Measurements from ENCODE around the gene PNMA3. TPM values are rescaled to one million over a fixed set of nuclear protein-coding genes. Genes with fewer than 3 reads are reported as not detected.

The PNMA3 gene
- polyA plus RNA-seq, 3 donors: 0.79 TPM; not detected in 2

DNA sequence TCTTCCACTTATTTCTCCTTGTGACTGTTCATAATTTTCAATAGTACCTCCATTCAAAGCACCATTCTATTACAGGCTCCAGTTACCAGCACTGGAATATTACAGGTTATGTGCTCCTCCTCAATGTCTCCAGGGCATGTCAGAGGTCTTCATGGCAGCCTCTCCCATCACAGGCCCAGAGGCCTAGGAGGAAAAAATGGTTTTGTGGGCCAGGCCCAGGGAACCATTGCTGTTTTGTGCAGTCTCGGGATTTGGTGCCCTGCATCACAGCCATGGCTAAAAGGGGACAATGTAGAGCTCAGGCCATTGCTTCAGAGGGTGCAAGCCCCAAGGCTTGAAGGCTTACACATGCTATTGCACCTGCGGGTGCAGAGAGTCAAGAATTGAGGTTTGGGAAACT, 7.2 kb upstream of the PNMA3 start:
- DNase-seq: no peak
- no peaks in the 10 kb centered on the region for H3K36me3 ChIP-seq (replicated peaks in 1 of 2; ENCODE audit: control insufficient read depth in 1 of 2, insufficient read depth in 2 of 2, low read length in 2 of 2)
- Mint-ChIP-seq H3K27me3 (ENCODE audit: low read depth in 3 of 3) (peaks cover 0 to 1% (median 0%) of the 10 kb centered on the region in 3 donors), H3K27ac (no peak overlapping the region), H3K4me1 (no peaks in the 10 kb centered on the region), H3K9me3 (peaks cover 4 to 17% (median 11%) of the 10 kb centered on the region in 7 donors), H3K36me3 (no peaks in the 10 kb centered on the region), H3K4me3 (no peak overlapping the region)
- no peak for TF ChIP-seq CTCF (IDR thresholded peaks at IDR 0.05)
- H3K79me2 ChIP-seq (ENCODE audit: insufficient read depth, low read length): no peaks in the 10 kb centered on the region
- no peak overlapping the region for H3K4me2 ChIP-seq (replicated peaks; ENCODE audit: extremely low read depth, low read length, poor library complexity, severe bottlenecking)
- no peaks in the 10 kb centered on the region for H3K27me3 ChIP-seq (ENCODE audit: control insufficient read depth in 2 of 2, insufficient read depth in 2 of 2, low read length in 2 of 2)
- H4K20me1 ChIP-seq (ENCODE audit: insufficient read depth, low read length): no peaks in the 10 kb centered on the region
- H2AFZ ChIP-seq (ENCODE audit: insufficient read depth, low read depth, low read length, poor library complexity, severe bottlenecking): no peak overlapping the region
- H3K4me3 ChIP-seq (replicated peaks in 1 of 3; ENCODE audit: low read depth in 2 of 3, low read length in 3 of 3): no peak overlapping the region
- intact Hi-C loops (cut with micrococcal nuclease): no loop called here
- no peak overlapping the region for H3K9ac ChIP-seq (ENCODE audit: insufficient read depth, low read length, poor library complexity, severe bottlenecking)
- no peaks in the 10 kb centered on the region for H3K4me1 ChIP-seq (ENCODE audit: control insufficient read depth in 1 of 2, insufficient read depth in 2 of 2, low read length in 2 of 2)
- 100% methylated on average over 1 of the region's 2 CpGs for WGBS (ENCODE audit: insufficient coverage)
- peaks cover 8 to 18% of the 10 kb centered on the region in 2 donors for H3K9me3 ChIP-seq (replicated peaks in 1 of 2; ENCODE audit: control insufficient read depth in 1 of 2, insufficient read depth in 1 of 2, low read length in 2 of 2)
- H3K27ac ChIP-seq (ENCODE audit: low read depth in 1 of 2, low read length in 2 of 2): no peak overlapping the region

- Histone ChIP-seq H3K36me3 (replicated peaks in 1 of 2; ENCODE audit: control insufficient read depth in 1 of 2, insufficient read depth in 2 of 2, low read length in 2 of 2) (no peaks in the 10 kb centered on the region), H3K4me1 (ENCODE audit: control insufficient read depth in 1 of 2, insufficient read depth in 2 of 2, low read length in 2 of 2) (no peaks in the 10 kb centered on the region), H3K4me3 (replicated peaks in 1 of 3; ENCODE audit: low read depth in 2 of 3, low read length in 3 of 3) (no peak overlapping the region), H3K27me3 (ENCODE audit: control insufficient read depth in 2 of 2, insufficient read depth in 2 of 2, low read length in 2 of 2) (peaks cover 0 to 18% of the 10 kb centered on the region in 2 donors), H4K20me1 (ENCODE audit: insufficient read depth, low read length) (no peaks in the 10 kb centered on the region), H3K9me3 (replicated peaks in 1 of 2; ENCODE audit: control insufficient read depth in 1 of 2, insufficient read depth in 1 of 2, low read length in 2 of 2) (peaks cover 8 to 18% of the 10 kb centered on the region in 2 donors), H3K27ac (ENCODE audit: low read depth in 1 of 2, low read length in 2 of 2) (no peak overlapping the region), H2AFZ (ENCODE audit: insufficient read depth, low read depth, low read length, poor library complexity, severe bottlenecking) (no peak overlapping the region), H3K4me2 (replicated peaks; ENCODE audit: extremely low read depth, low read length, poor library complexity, severe bottlenecking) (no peak overlapping the region), H3K9ac (ENCODE audit: insufficient read depth, low read length, poor library complexity, severe bottlenecking) (no peak overlapping the region), H3K79me2 (ENCODE audit: insufficient read depth, low read length) (no peaks in the 10 kb centered on the region)
- Mint-ChIP-seq H3K27ac (no peak overlapping the region), H3K9me3 (peaks cover 4 to 26% (median 11%) of the 10 kb centered on the region in 7 donors), H3K36me3 (no peaks in the 10 kb centered on the region), H3K4me1 (no peaks in the 10 kb centered on the region), H3K27me3 (ENCODE audit: low read depth in 3 of 3) (peaks cover 3 to 22% (median 10%) of the 10 kb centered on the region in 3 donors), H3K4me3 (no peak overlapping the region)
- no peak for TF ChIP-seq CTCF (IDR thresholded peaks at IDR 0.05)
- no CpG with 5 or more reads among the region's 1 CpG for WGBS (ENCODE audit: insufficient coverage)
- intact Hi-C loops (cut with micrococcal nuclease): no loop called here
- no peak for DNase-seq
Observed at GRCh38 chrX:153052534-153052933, 3.7 kb upstream of the PNMA3 start.
